PC-9 (cell line): ENCODE results near the gene CC2D2A. TPM values are rescaled to one million over a fixed set of nuclear protein-coding genes. Genes with fewer than 3 reads are reported as not detected.
"Not testable (repeated sequence)": the region's sequence is repeated elsewhere in the genome, so short reads cannot be mapped to it uniquely, and the experiment has no call there.

Source experiments
- BruUV-seq: library from RNA; stranded (reverse); fragments of 400-500 nt; replicated peaks from 2 replicates; lab custom pipeline; 2021; lab: Mats Ljungman, UMichigan
- CTCF ChIA-PET: fragments of 300-600 bp; sonication (Branson Sonifier 250); formaldehyde crosslinking; loops from one replicate; lab custom pipeline; 2022; ENCODE audit warnings: antibody characterized with exemption; lab: Charles Lee
- POLR2A ChIA-PET: fragments of 300-600 bp; sonication (Branson Sonifier 250); formaldehyde crosslinking; loops from one replicate; lab custom pipeline; 2022; ENCODE audit warnings: antibody characterized with exemption; ENCODE audit not compliant: unreplicated experiment; lab: Charles Lee
- DNase-seq, 2 experiments: peaks; one replicate each; pipeline versions ENCODE4 v3.0.0 to v3.0.0-alpha.2; 2015 to 2022; ENCODE audit warnings: mixed read lengths in 1 of 2
- H2AFZ ChIP-seq: fragments of 200-600 bp; sonication (generic); 2 replicates; pipeline ENCODE4 v1.8.1; 2017; ENCODE audit warnings: antibody characterized with exemption
- H3F3A ChIP-seq: fragments of 200-600 bp; sonication (generic); 2 replicates; pipeline ENCODE4 v1.8.1; 2017; ENCODE audit warnings: antibody characterized with exemption, mild to moderate bottlenecking, low read depth; ENCODE audit not compliant: insufficient read depth
- H3K27ac ChIP-seq: fragments of 200-600 bp; sonication (generic); 2 replicates; pipeline ENCODE4 v1.6.1; 2016; ENCODE audit warnings: mixed run types
- H3K27me3 ChIP-seq: fragments of 200-600 bp; sonication (generic); 2 replicates; pipeline ENCODE4 v1.6.1; 2016; ENCODE audit warnings: low read depth, mixed run types; ENCODE audit not compliant: insufficient read depth
- H3K36me3 ChIP-seq: fragments of 200-600 bp; sonication (generic); 2 replicates; pipeline ENCODE4 v1.6.1; 2016; ENCODE audit warnings: low read depth, mixed run types
- H3K4me1 ChIP-seq: fragments of 200-600 bp; sonication (generic); replicated peaks from 2 replicates; pipeline ENCODE4 v1.6.1; 2016; ENCODE audit warnings: mixed run types; ENCODE audit not compliant: insufficient read depth
- H3K4me2 ChIP-seq: fragments of 200-600 bp; sonication (generic); 2 replicates; pipeline ENCODE4 v1.6.1; 2017; ENCODE audit warnings: mixed run types
- H3K4me3 ChIP-seq: fragments of 200-600 bp; sonication (generic); 2 replicates; pipeline ENCODE4 v1.6.1; 2016; ENCODE audit warnings: mixed run types
- H3K79me2 ChIP-seq: fragments of 200-600 bp; sonication (generic); 2 replicates; pipeline ENCODE4 v1.6.1; 2017; ENCODE audit warnings: low read depth, mixed run types
- H3K9me2 ChIP-seq: fragments of 200-600 bp; sonication (generic); 2 replicates; pipeline ENCODE4 v1.8.1; 2017; ENCODE audit warnings: mild to moderate bottlenecking; ENCODE audit not compliant: insufficient read depth
- H3K9me3 ChIP-seq: fragments of 200-600 bp; sonication (generic); 2 replicates; pipeline ENCODE4 v1.8.1; 2016; ENCODE audit warnings: low read depth; ENCODE audit not compliant: insufficient read depth
- H4K20me1 ChIP-seq: fragments of 200-600 bp; sonication (generic); 2 replicates; pipeline ENCODE4 v1.8.1; 2017; ENCODE audit not compliant: insufficient read depth
- CTCF ChIP-seq: fragments of 200-600 bp; sonication (generic); conservative IDR thresholded peaks from 2 replicates; pipeline ENCODE4 v1.6.1; 2017; ENCODE audit warnings: mixed run types, antibody characterized with exemption, mild to moderate bottlenecking, moderate library complexity
- EZH2 ChIP-seq: fragments of 200-600 bp; sonication (generic); IDR thresholded peaks from 2 replicates; pipeline ENCODE4 v1.8.0; 2017; ENCODE audit warnings: antibody characterized with exemption, low read depth
- intact Hi-C: fragments of 100-400 bp; cut with micrococcal nuclease; formaldehyde crosslinking; loops from one replicate; pipeline ENCODE4 v1.10.0; 2022; ENCODE audit not compliant: unreplicated experiment
- total RNA-seq: library from RNA; stranded (reverse); gene quantifications from 2 replicates; pipeline ENCODE4 v1.2.3, GENCODE V29; 2021

Gene CC2D2A
- total RNA-seq, 1 experiment from 2014 or later, result 6.9 TPM

GRCh38 chr4:15516494-15516893 lies 46.8 kb downstream of the CC2D2A start:
- Histone ChIP-seq H3F3A (no peaks in the 10 kb centered on the region), H3K79me2 (no peaks in the 10 kb centered on the region), H3K9me2 (no peaks in the 10 kb centered on the region), H3K4me2 (no peak overlapping the region), H3K4me1 (no peaks in the 10 kb centered on the region), H2AFZ (no peak overlapping the region), H4K20me1 (no peaks in the 10 kb centered on the region), H3K36me3 (no peaks in the 10 kb centered on the region), H3K9me3 (no peaks in the 10 kb centered on the region), H3K27me3 (no peaks in the 10 kb centered on the region), H3K27ac (no peak overlapping the region), H3K4me3 (no peak overlapping the region)
- intact Hi-C loops, result no loop called here
- no TSS peak for BruUV-seq
- ChIA-PET CTCF (no interaction called here), POLR2A (no interaction called here)
- TF ChIP-seq CTCF (no peak), EZH2 (no peak)
- no peak for DNase-seq

DNA sequence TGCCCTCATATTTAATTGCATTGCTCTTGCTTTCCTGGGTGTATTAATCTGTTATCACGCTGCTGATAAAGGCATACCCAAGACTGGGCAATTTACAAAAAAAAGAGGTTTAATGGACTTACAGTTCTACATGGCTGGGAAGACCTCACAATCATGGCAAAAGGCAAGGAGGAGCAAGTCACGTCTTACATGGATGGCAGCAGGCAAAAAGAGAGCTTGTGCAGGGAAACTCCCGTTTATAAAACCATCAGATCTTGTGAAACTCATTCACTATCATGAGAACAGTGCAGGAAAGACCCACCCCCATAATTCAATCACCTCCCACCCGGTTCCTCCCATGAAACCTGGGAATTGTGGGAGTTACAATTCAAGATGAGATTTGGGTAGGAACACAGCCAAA lies 48.0 kb downstream of the CC2D2A start:
- H3K27me3 ChIP-seq, H4K20me1 ChIP-seq, BruUV-seq, DNase-seq, H3K36me3 ChIP-seq, H3K9me3 ChIP-seq, H3F3A ChIP-seq, intact Hi-C loops, H3K79me2 ChIP-seq, H2AFZ ChIP-seq, CTCF ChIA-PET, H3K4me2 ChIP-seq, H3K27ac ChIP-seq, H3K4me3 ChIP-seq, H3K4me1 ChIP-seq, H3K9me2 ChIP-seq: not testable (repeated sequence)
- POLR2A ChIA-PET, result interaction anchor here (0.6 kb wide), 1 partner anchor 21 kb away, joined by 3 read pairs; no protein-coding TSS in a partner anchor

GRCh38 chr4:15521442-15522039 lies 51.9 kb downstream of the CC2D2A start:
- TF ChIP-seq CTCF (no peak), EZH2 (no peak)
- Histone ChIP-seq H3K36me3 (no peaks in the 10 kb centered on the region), H3K4me3 (no peak overlapping the region), H3K9me3 (no peaks in the 10 kb centered on the region), H3K4me1 (peaks cover 12% of the 10 kb centered on the region), H2AFZ (no peak overlapping the region), H3K9me2 (no peaks in the 10 kb centered on the region), H3K4me2 (no peak overlapping the region), H3K27me3 (no peaks in the 10 kb centered on the region), H3K79me2 (no peaks in the 10 kb centered on the region), H4K20me1 (no peaks in the 10 kb centered on the region), H3F3A (peaks cover 6% of the 10 kb centered on the region; the same call in 1 of the 2 replicates), H3K27ac (no peak overlapping the region)
- ChIA-PET CTCF (no interaction called here), POLR2A (no interaction called here)
- no peak for DNase-seq
- no TSS peak for BruUV-seq
- intact Hi-C loops, result no loop called here

DNA sequence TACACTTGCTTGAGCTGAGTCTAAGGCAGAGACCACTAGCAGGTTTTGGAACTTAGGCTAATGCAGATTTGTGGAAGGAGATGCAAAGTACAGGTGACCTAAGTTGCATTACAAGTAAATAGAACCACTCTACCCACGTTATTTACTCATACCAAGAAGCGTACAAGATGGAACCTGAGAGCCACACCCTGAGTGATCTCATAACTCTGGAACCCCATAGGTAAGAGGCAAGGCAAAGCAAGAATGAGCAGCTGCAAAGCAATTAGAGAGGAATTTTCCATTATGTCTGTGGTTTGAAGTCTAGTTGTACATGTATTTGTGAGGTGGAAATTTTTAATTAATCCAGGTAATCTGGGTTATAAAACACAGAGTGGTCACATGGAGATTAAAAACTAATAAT lies 55.4 kb downstream of the CC2D2A start:
- Histone ChIP-seq H3K27ac (peak overlapping the region; percentile 31; the same call in 1 of the 2 replicates), H3K36me3 (no peaks in the 10 kb centered on the region), H4K20me1 (no peaks in the 10 kb centered on the region), H3K4me1 (peaks cover 12% of the 10 kb centered on the region), H2AFZ (no peak overlapping the region), H3K4me2 (peak overlapping the region; percentile 16; the same call in 1 of the 2 replicates), H3K79me2 (no peaks in the 10 kb centered on the region), H3K9me3 (no peaks in the 10 kb centered on the region), H3K27me3 (no peaks in the 10 kb centered on the region), H3K4me3 (no peak overlapping the region), H3F3A (peaks cover 6% of the 10 kb centered on the region; the same call in 1 of the 2 replicates), H3K9me2 (no peaks in the 10 kb centered on the region)
- POLR2A ChIA-PET, result no interaction called here
- TF ChIP-seq EZH2 (no peak), CTCF (no peak)
- DNase-seq, result peak; percentile 35 to 84
- CTCF ChIA-PET, result no interaction called here
- BruUV-seq, result no TSS peak
- intact Hi-C loops, result no loop called here
